ENCODE measurements around the gene EEF1B2. TPM values are rescaled to one million over a fixed set of nuclear protein-coding genes. Genes with fewer than 3 reads are reported as not detected.

EEF1B2 gene
- total and polyA plus RNA-seq, 2 donors: 356 to 707 TPM

Small RNA genes lying within 50 kb of the gene (small RNA-seq; reads per million reads assigned to genes)
- gene RF00134 (not detected), gene RF02271 (not detected), gene SNORA41 (not detected), gene SNORD51 (not detected)

Other genes starting within 250 kb of the EEF1B2 start
- 30.0 TPM for gene INO80D, start 73.7 kb upstream of the EEF1B2 start, total RNA-seq
- gene INO80D, start 73.7 kb upstream of the EEF1B2 start, polyA plus RNA-seq: 2.2 TPM
- 84.6 TPM for gene NDUFS1, start 451 bp upstream of the EEF1B2 start, total RNA-seq
- 45.2 TPM for gene NDUFS1, start 451 bp upstream of the EEF1B2 start, polyA plus RNA-seq
- 30.4 TPM for gene ZDBF2, start 114.8 kb downstream of the EEF1B2 start, total RNA-seq
- 3.5 TPM for gene ZDBF2, start 114.8 kb downstream of the EEF1B2 start, polyA plus RNA-seq